GM19397 (cell line): ENCODE results near the gene NPIPA8.
"Not testable (repeated sequence)": the region's sequence is repeated elsewhere in the genome, so short reads cannot be mapped to it uniquely, and the experiment has no call there.

ENCODE experiments used
- ATAC-seq: cut with Tn5 transposase; IDR thresholded peaks from one replicate; pipeline ENCODE4 v1.9.1; 2021; ENCODE audit warnings: mild to moderate bottlenecking, moderate library complexity; ENCODE audit not compliant: unreplicated experiment

The NPIPA8 gene

GRCh38 chr16:18336636-18337035 is at the start of gene NPIPA8:
TSS of gene NPIPA8 (minus strand) at chr16:18336736. CDS start at chr16:18332662, 4,074 bp downstream.
- not testable (repeated sequence) for ATAC-seq

- ATAC-seq: not testable (repeated sequence)
These were observed 48.7 kb upstream of the NPIPA8 start for GRCh38 chr16:18385285-18385684.

GRCh38 chr16:18384869-18385268 is 48.3 kb upstream of the NPIPA8 start:
- not testable (repeated sequence) for ATAC-seq

- not testable (repeated sequence) for ATAC-seq
These were observed 47.6 kb upstream of the NPIPA8 start for GRCh38 chr16:18384098-18384636.

GRCh38 chr16:18382696-18383095 is 46.2 kb upstream of the NPIPA8 start:
- not testable (repeated sequence) for ATAC-seq

- ATAC-seq: not testable (repeated sequence)
These were observed 11.2 kb upstream of the NPIPA8 start for GRCh38 chr16:18347742-18348141.

- not testable (repeated sequence) for ATAC-seq
These were observed 10.5 kb upstream of the NPIPA8 start for GRCh38 chr16:18346993-18347392.

GRCh38 chr16:18344634-18345033 is 8.1 kb upstream of the NPIPA8 start:
- ATAC-seq: not testable (repeated sequence)

- ATAC-seq: not testable (repeated sequence)
These were observed 5.5 kb upstream of the NPIPA8 start for GRCh38 chr16:18341986-18342385.

GRCh38 chr16:18341417-18341960 is 5.0 kb upstream of the NPIPA8 start:
- not testable (repeated sequence) for ATAC-seq

- not testable (repeated sequence) for ATAC-seq
These were observed 2.7 kb upstream of the NPIPA8 start for GRCh38 chr16:18339210-18339609.

GRCh38 chr16:18311811-18312210 is 24.7 kb downstream of the NPIPA8 start:
- ATAC-seq: not testable (repeated sequence)

GRCh38 chr16:18309159-18309558 is 27.4 kb downstream of the NPIPA8 start:
- not testable (repeated sequence) for ATAC-seq

GRCh38 chr16:18307241-18307640 is 29.3 kb downstream of the NPIPA8 start:
- not testable (repeated sequence) for ATAC-seq

GRCh38 chr16:18306066-18306465 is 30.5 kb downstream of the NPIPA8 start:
- ATAC-seq: not testable (repeated sequence)

GRCh38 chr16:18303059-18303706 is 33.4 kb downstream of the NPIPA8 start:
- ATAC-seq: not testable (repeated sequence)

- ATAC-seq: not testable (repeated sequence)
These were observed 38.8 kb downstream of the NPIPA8 start for GRCh38 chr16:18297714-18298113.

GRCh38 chr16:18296931-18297330 is 39.6 kb downstream of the NPIPA8 start:
- not testable (repeated sequence) for ATAC-seq

GRCh38 chr16:18294371-18294770 is 42.2 kb downstream of the NPIPA8 start:
- not testable (repeated sequence) for ATAC-seq

GRCh38 chr16:18293337-18293956 is 43.1 kb downstream of the NPIPA8 start:
- ATAC-seq: not testable (repeated sequence)

- not testable (repeated sequence) for ATAC-seq
These were observed 45.6 kb downstream of the NPIPA8 start for GRCh38 chr16:18290959-18291358.

- not testable (repeated sequence) for ATAC-seq
These were observed 50.2 kb downstream of the NPIPA8 start for GRCh38 chr16:18286342-18286741.
